Activated naive CD4-positive, alpha-beta T cell treated with anti-CD3 and anti-CD28 coated beads, Interleukin-2, amount 50 U/mL, for 24 hours (primary cell): ENCODE results near the gene PFDN4.
"Not testable (repeated sequence)": the region's sequence is repeated elsewhere in the genome, so short reads cannot be mapped to it uniquely, and the experiment has no call there.

Experiments
- H3K27ac Mint-ChIP-seq: one replicate; pipeline ENCODE4 v1.8.0; 2021; ENCODE audit warnings: mild to moderate bottlenecking, mixed read lengths
- H3K27me3 Mint-ChIP-seq: one replicate; pipeline ENCODE4 v1.8.0; 2021; ENCODE audit warnings: mixed read lengths
- H3K36me3 Mint-ChIP-seq: one replicate; pipeline ENCODE4 v1.8.0; 2021; ENCODE audit warnings: mixed read lengths
- H3K4me1 Mint-ChIP-seq: one replicate; pipeline ENCODE4 v1.8.0; 2021; ENCODE audit warnings: mixed read lengths
- H3K4me3 Mint-ChIP-seq: one replicate; pipeline ENCODE4 v1.8.0; 2021; ENCODE audit warnings: mild to moderate bottlenecking, mixed read lengths
- H3K9me3 Mint-ChIP-seq: one replicate; pipeline ENCODE4 v1.8.0; 2021; ENCODE audit warnings: mixed read lengths

PFDN4 gene

GRCh38 chr20:54223751-54224150 is 15.9 kb downstream of the PFDN4 start:
- Mint-ChIP-seq H3K27ac (no peak overlapping the region), H3K4me3 (no peak overlapping the region), H3K4me1 (peaks cover 25% of the 10 kb centered on the region), H3K9me3 (no peaks in the 10 kb centered on the region), H3K36me3 (no peaks in the 10 kb centered on the region), H3K27me3 (no peaks in the 10 kb centered on the region)

GRCh38 chr20:54224642-54225041 is 16.8 kb downstream of the PFDN4 start:
- H3K27ac Mint-ChIP-seq, H3K9me3 Mint-ChIP-seq, H3K27me3 Mint-ChIP-seq, H3K36me3 Mint-ChIP-seq, H3K4me3 Mint-ChIP-seq: not testable (repeated sequence)
- peaks cover 25% of the 10 kb centered on the region for H3K4me1 Mint-ChIP-seq

- no peaks in the 10 kb centered on the region for H3K27me3 Mint-ChIP-seq
- peaks cover 6% of the 10 kb centered on the region for H3K9me3 Mint-ChIP-seq
- no peak overlapping the region for H3K4me3 Mint-ChIP-seq
These were observed 19.4 kb downstream of the PFDN4 start for GRCh38 chr20:54227241-54227640.

GRCh38 chr20:54227751-54228150 is 19.9 kb downstream of the PFDN4 start:
- H3K4me1 Mint-ChIP-seq = peaks cover under 1% of the 10 kb centered on the region
- H3K4me3 Mint-ChIP-seq = no peak overlapping the region
- H3K27me3 Mint-ChIP-seq = no peaks in the 10 kb centered on the region
- peaks cover 6% of the 10 kb centered on the region for H3K9me3 Mint-ChIP-seq
- H3K36me3 Mint-ChIP-seq = no peaks in the 10 kb centered on the region
- no peak overlapping the region for H3K27ac Mint-ChIP-seq

More at GRCh38 chr20:54227241-54227640, 19.4 kb downstream of the PFDN4 start:
- Mint-ChIP-seq H3K4me1 (peaks cover 5% of the 10 kb centered on the region), H3K36me3 (no peaks in the 10 kb centered on the region), H3K27ac (no peak overlapping the region)

GRCh38 chr20:54228841-54229240 is 21.0 kb downstream of the PFDN4 start:
- no peaks in the 10 kb centered on the region for H3K36me3 Mint-ChIP-seq
- H3K27ac Mint-ChIP-seq = no peak overlapping the region
- H3K4me1 Mint-ChIP-seq = no peaks in the 10 kb centered on the region
- H3K4me3 Mint-ChIP-seq = no peak overlapping the region
- H3K27me3 Mint-ChIP-seq = no peaks in the 10 kb centered on the region
- H3K9me3 Mint-ChIP-seq = peaks cover 6% of the 10 kb centered on the region

GRCh38 chr20:54229566-54230160 is 21.8 kb downstream of the PFDN4 start:
- Mint-ChIP-seq H3K36me3 (no peaks in the 10 kb centered on the region), H3K4me3 (no peak overlapping the region), H3K4me1 (no peaks in the 10 kb centered on the region), H3K27me3 (peaks cover 2% of the 10 kb centered on the region), H3K9me3 (peaks cover 6% of the 10 kb centered on the region), H3K27ac (peak overlapping the region; percentile 2)

GRCh38 chr20:54231036-54231435 is 23.1 kb downstream of the PFDN4 start:
- H3K27ac Mint-ChIP-seq = no peak overlapping the region
- H3K4me3 Mint-ChIP-seq = no peak overlapping the region

GRCh38 chr20:54234991-54235390 is 27.1 kb downstream of the PFDN4 start:
- Mint-ChIP-seq H3K4me1 (no peaks in the 10 kb centered on the region), H3K27me3 (peaks cover 23% of the 10 kb centered on the region), H3K27ac (no peak overlapping the region)

More at GRCh38 chr20:54231036-54231435, 23.1 kb downstream of the PFDN4 start:
- H3K27me3 Mint-ChIP-seq = peaks cover 10% of the 10 kb centered on the region
- no peaks in the 10 kb centered on the region for H3K4me1 Mint-ChIP-seq
- peaks cover 6% of the 10 kb centered on the region for H3K9me3 Mint-ChIP-seq
- no peaks in the 10 kb centered on the region for H3K36me3 Mint-ChIP-seq

GRCh38 chr20:54237116-54237943 is 29.4 kb downstream of the PFDN4 start:
- Mint-ChIP-seq H3K4me3 (no peak overlapping the region), H3K4me1 (no peaks in the 10 kb centered on the region), H3K27me3 (peaks cover 24% of the 10 kb centered on the region), H3K36me3 (no peaks in the 10 kb centered on the region), H3K9me3 (no peaks in the 10 kb centered on the region), H3K27ac (no peak overlapping the region)

More at GRCh38 chr20:54234991-54235390, 27.1 kb downstream of the PFDN4 start:
- H3K4me3 Mint-ChIP-seq = no peak overlapping the region
- H3K9me3 Mint-ChIP-seq = peaks cover 6% of the 10 kb centered on the region
- no peaks in the 10 kb centered on the region for H3K36me3 Mint-ChIP-seq

- no peaks in the 10 kb centered on the region for H3K36me3 Mint-ChIP-seq
- H3K27ac Mint-ChIP-seq = no peak overlapping the region
- H3K4me3 Mint-ChIP-seq = no peak overlapping the region
- no peaks in the 10 kb centered on the region for H3K9me3 Mint-ChIP-seq
- H3K4me1 Mint-ChIP-seq = no peaks in the 10 kb centered on the region
- H3K27me3 Mint-ChIP-seq = peaks cover 2% of the 10 kb centered on the region
These were observed 36.2 kb downstream of the PFDN4 start for GRCh38 chr20:54244113-54244512.

GRCh38 chr20:54248705-54249104 is 40.8 kb downstream of the PFDN4 start:
- H3K36me3 Mint-ChIP-seq, H3K4me1 Mint-ChIP-seq, H3K27me3 Mint-ChIP-seq, H3K9me3 Mint-ChIP-seq, H3K4me3 Mint-ChIP-seq, H3K27ac Mint-ChIP-seq: not testable (repeated sequence)

- Mint-ChIP-seq H3K4me1 (no peaks in the 10 kb centered on the region), H3K27ac (no peak overlapping the region), H3K9me3 (no peaks in the 10 kb centered on the region), H3K27me3 (no peaks in the 10 kb centered on the region), H3K4me3 (no peak overlapping the region), H3K36me3 (no peaks in the 10 kb centered on the region)
These were observed 42.8 kb downstream of the PFDN4 start for GRCh38 chr20:54250691-54251090.

- Mint-ChIP-seq H3K4me1 (no peaks in the 10 kb centered on the region), H3K4me3 (no peak overlapping the region), H3K9me3 (no peaks in the 10 kb centered on the region), H3K27me3 (no peaks in the 10 kb centered on the region), H3K36me3 (no peaks in the 10 kb centered on the region), H3K27ac (no peak overlapping the region)
These were observed 43.2 kb downstream of the PFDN4 start for GRCh38 chr20:54251096-54251495.

GRCh38 chr20:54254596-54254995 is 46.7 kb downstream of the PFDN4 start:
- no peaks in the 10 kb centered on the region for H3K9me3 Mint-ChIP-seq
- no peak overlapping the region for H3K4me3 Mint-ChIP-seq
- H3K27ac Mint-ChIP-seq = no peak overlapping the region
- peaks cover 5% of the 10 kb centered on the region for H3K27me3 Mint-ChIP-seq
- no peaks in the 10 kb centered on the region for H3K4me1 Mint-ChIP-seq
- no peaks in the 10 kb centered on the region for H3K36me3 Mint-ChIP-seq

- H3K27me3 Mint-ChIP-seq = peaks cover 5% of the 10 kb centered on the region
- no peaks in the 10 kb centered on the region for H3K4me1 Mint-ChIP-seq
- H3K36me3 Mint-ChIP-seq = no peaks in the 10 kb centered on the region
- no peak overlapping the region for H3K27ac Mint-ChIP-seq
- H3K9me3 Mint-ChIP-seq = no peaks in the 10 kb centered on the region
- no peak overlapping the region for H3K4me3 Mint-ChIP-seq
These were observed 47.3 kb downstream of the PFDN4 start for GRCh38 chr20:54255157-54255556.

- Mint-ChIP-seq H3K4me1 (no peaks in the 10 kb centered on the region), H3K36me3 (no peaks in the 10 kb centered on the region), H3K27ac (no peak overlapping the region), H3K4me3 (no peak overlapping the region), H3K9me3 (no peaks in the 10 kb centered on the region), H3K27me3 (peaks cover 7% of the 10 kb centered on the region)
These were observed 48.3 kb downstream of the PFDN4 start for GRCh38 chr20:54256202-54256601.
